Prostate gland (tissue), 2 donors: ENCODE data around the gene KRT17. TPM values are rescaled to one million over a fixed set of nuclear protein-coding genes. Genes with fewer than 3 reads are reported as not detected.
"Not testable (repeated sequence)": the region's sequence is repeated elsewhere in the genome, so short reads cannot be mapped to it uniquely, and the experiment has no call there.

Experiments used
- DNase-seq: peaks from one replicate; pipeline ENCODE4 v3.0.0-alpha.2; 2019; ENCODE audit warnings: low spot score
- H3K27ac ChIP-seq, 2 donors: fragments of 200-600 bp; sonication (generic); 2 replicates each; pipeline ENCODE4 v1.5.1; 2017 to 2019
- H3K27me3 ChIP-seq: fragments of 200-600 bp; sonication (generic); replicated peaks from 2 replicates; pipeline ENCODE4 v1.5.1; 2019; ENCODE audit not compliant: insufficient read depth
- H3K36me3 ChIP-seq, 2 donors: fragments of 200-600 bp; sonication (generic); 1 replicate in 1 of 2; 2 replicates in 1 of 2; pipeline versions ENCODE4 v1.5.1 to v1.8.1; 2017 to 2019
- H3K4me1 ChIP-seq: fragments of 200-600 bp; sonication (generic); replicated peaks from 2 replicates; pipeline ENCODE4 v1.5.1; 2019
- H3K4me3 ChIP-seq, 2 donors: fragments of 200-600 bp; sonication (generic); 2 replicates each; pipeline ENCODE4 v1.5.1; 2017 to 2019
- H3K9me3 ChIP-seq: fragments of 200-600 bp; sonication (generic); 2 replicates; pipeline ENCODE4 v1.5.1; 2017
- CTCF ChIP-seq, 4 experiments: fragments of 200-600 bp in 2 of 4; fragments of 450-650 bp in 2 of 4; sonication (generic) in 2 of 4; IDR thresholded peaks; 1 replicate in 3 of 4; 2 replicates in 1 of 4; pipeline ENCODE4 v1.5.1; 2016 to 2019; ENCODE audit warnings: antibody characterized with exemption in 4 of 4, mild to moderate bottlenecking in 2 of 4, moderate library complexity in 2 of 4
- POLR2A ChIP-seq: fragments of 450-650 bp; IDR thresholded peaks from one replicate; pipeline ENCODE4 v1.6.1; 2016; ENCODE audit warnings: antibody characterized with exemption, mild to moderate bottlenecking
- POLR2AphosphoS5 ChIP-seq: sonication (generic); formaldehyde crosslinking; IDR thresholded peaks from one replicate; pipeline ENCODE4 v1.6.1; 2017; ENCODE audit warnings: antibody characterized with exemption
- WGBS: methylation state at CpG from one replicate; pipeline ENCODE4 v1.1.5; 2018; 5-methylcytosine and 5-hydroxymethylcytosine counted together
- intact Hi-C: fragments of 100-400 bp; cut with DNase I; formaldehyde crosslinking; loops from one replicate; pipeline ENCODE4 v1.14.2; 2022
- total RNA-seq, 2 donors: library from RNA; depleted of rRNA; stranded (reverse); fragments of >200 nt; gene quantifications; one replicate each; pipeline ENCODE4 v1.1.0, GENCODE V29; 2016

Gene KRT17
- total RNA-seq, 2 donors from 2014 or later: 201 to 360 TPM

- no peaks in the 10 kb centered on the region for H3K9me3 ChIP-seq
- no peaks in the 10 kb centered on the region for H3K27me3 ChIP-seq
- intact Hi-C loops: no loop called here
- WGBS: 79% methylated on average over 33 of the region's 33 CpGs
- H3K4me1 ChIP-seq: no peaks in the 10 kb centered on the region
- TF ChIP-seq CTCF (IDR thresholded peaks at IDR 0.05): no peak
- TF ChIP-seq POLR2AphosphoS5: no peak
- TF ChIP-seq POLR2A: no peak
- H3K4me3 ChIP-seq: no peak overlapping the region
- no peak overlapping the region for H3K27ac ChIP-seq
- no peaks in the 10 kb centered on the region for H3K36me3 ChIP-seq
- DNase-seq: no peak
Measured at GRCh38 chr17:41583137-41584127, 40.9 kb downstream of the KRT17 start.

GRCh38 chr17:41582061-41582968 lies 42.1 kb downstream of the KRT17 start:
- WGBS: 91% methylated on average over 13 of the region's 13 CpGs
- H3K36me3 ChIP-seq, DNase-seq, intact Hi-C loops, H3K4me3 ChIP-seq, H3K27me3 ChIP-seq, H3K4me1 ChIP-seq, H3K9me3 ChIP-seq, H3K27ac ChIP-seq: not testable (repeated sequence)

- Histone ChIP-seq H3K4me3 (no peak overlapping the region), H3K9me3 (no peaks in the 10 kb centered on the region), H3K36me3 (no peaks in the 10 kb centered on the region), H3K4me1 (no peaks in the 10 kb centered on the region), H3K27ac (no peak overlapping the region), H3K27me3 (no peaks in the 10 kb centered on the region)
- no peak for TF ChIP-seq POLR2A
- TF ChIP-seq POLR2AphosphoS5: no peak
- TF ChIP-seq CTCF (IDR thresholded peaks at IDR 0.05): no peak
- 88% methylated on average over 4 of the region's 4 CpGs for WGBS
- intact Hi-C loops: no loop called here
- no peak for DNase-seq
Measured at GRCh38 chr17:41581366-41582060, 42.9 kb downstream of the KRT17 start.

- no peak for DNase-seq
- WGBS: 24% methylated on average over 1 of the region's 1 CpG
- H3K9me3 ChIP-seq: no peaks in the 10 kb centered on the region
- H3K27ac ChIP-seq: no peak overlapping the region
- no peak overlapping the region for H3K4me3 ChIP-seq
- no peaks in the 10 kb centered on the region for H3K4me1 ChIP-seq
- intact Hi-C loops: no loop called here
- no peak for TF ChIP-seq POLR2A
- peak; percentile 19 for TF ChIP-seq POLR2AphosphoS5
- H3K36me3 ChIP-seq: no peaks in the 10 kb centered on the region
- no peaks in the 10 kb centered on the region for H3K27me3 ChIP-seq
Measured at GRCh38 chr17:41580687-41581365, 43.5 kb downstream of the KRT17 start.

DNA sequence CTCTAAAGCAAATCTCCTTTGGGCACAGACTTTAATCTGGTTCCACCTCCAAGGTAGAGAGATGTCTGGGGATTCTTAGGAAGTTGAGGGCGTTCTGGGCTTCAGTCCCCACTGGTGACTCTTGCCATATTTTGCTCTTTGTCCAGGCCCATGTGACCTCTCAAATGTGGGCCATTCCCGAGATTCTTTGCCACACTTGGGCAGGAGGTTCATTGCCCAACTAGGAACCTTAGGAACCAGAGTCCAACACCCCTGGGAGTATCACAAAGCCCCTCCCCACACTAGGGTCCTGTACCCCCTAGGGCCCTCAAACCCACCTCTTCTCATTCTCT lies 44.2 kb downstream of the KRT17 start:
- Histone ChIP-seq H3K9me3 (no peaks in the 10 kb centered on the region), H3K36me3 (no peaks in the 10 kb centered on the region), H3K27ac (peak overlapping the region in 1 of 2 donors; percentile 25), H3K4me1 (no peaks in the 10 kb centered on the region), H3K27me3 (no peaks in the 10 kb centered on the region), H3K4me3 (no peak overlapping the region)
- intact Hi-C loops: no loop called here
- TF ChIP-seq POLR2A: no peak
- no peak for TF ChIP-seq CTCF (IDR thresholded peaks at IDR 0.05)
- TF ChIP-seq POLR2AphosphoS5: no peak
- 100% methylated on average over 2 of the region's 2 CpGs for whole genome bisulfite sequencing
- DNase-seq: no peak
